ENCODE results near the gene FCSK.

FCSK gene

DNA sequence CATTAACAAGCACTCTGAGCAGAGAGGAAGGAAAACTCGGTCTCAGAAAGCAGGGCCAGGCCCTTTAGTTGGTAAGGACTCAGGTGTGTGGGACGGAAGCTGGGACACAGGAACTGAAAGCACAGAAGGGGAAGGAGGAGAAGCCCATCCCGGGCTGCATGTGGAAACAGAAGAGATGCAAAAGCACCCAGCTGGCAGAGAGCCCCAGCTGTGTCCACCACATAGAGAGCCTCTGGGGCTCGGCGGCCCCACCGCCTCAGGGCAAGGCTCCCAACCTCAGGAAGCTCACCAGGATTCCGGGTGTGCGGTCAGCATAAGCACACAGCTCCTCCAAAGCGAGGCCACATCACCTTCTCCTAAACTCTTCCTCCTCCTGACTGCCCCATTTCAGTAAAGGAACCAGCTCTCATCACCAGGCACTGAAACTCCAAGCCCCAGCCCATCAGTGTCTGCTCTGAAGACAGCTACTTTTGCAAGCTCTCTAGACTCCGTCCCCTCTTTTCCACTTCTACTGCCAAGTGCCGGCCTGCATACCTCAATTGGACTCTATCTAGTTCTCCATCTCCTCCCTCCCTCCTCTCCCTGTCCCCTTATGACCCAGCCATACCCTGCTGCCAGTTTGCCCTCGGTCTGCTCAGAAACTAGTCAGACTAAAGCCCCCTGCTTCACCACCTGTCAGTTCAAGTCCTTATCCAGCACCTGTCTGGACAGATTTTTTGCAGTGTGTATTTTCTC is 21.5 kb upstream of the FCSK start:
- no peak overlapping the region for H3K4me3 ChIP-seq (ENCODE audit: extremely low read depth, insufficient read depth, low read length, poor library complexity, severe bottlenecking)
- WGBS, 2 experiments (ENCODE audit: insufficient coverage in 2 of 2): 58 to 80% methylated on average over 10 to 11 of the region's 12 CpGs
- no peaks in the 10 kb centered on the region for H3K9me3 ChIP-seq (ENCODE audit: control insufficient read depth, low read length)
- peaks cover 71% of the 10 kb centered on the region for H3K4me1 ChIP-seq (ENCODE audit: control insufficient read depth, insufficient read depth, low read length, poor library complexity, severe bottlenecking)
- H3K27ac ChIP-seq (ENCODE audit: low read depth, low read length, severe bottlenecking): peak overlapping the region; percentile 79
- H3K36me3 ChIP-seq (ENCODE audit: control insufficient read depth, insufficient read depth, low read length): peaks cover 12% of the 10 kb centered on the region

DNA sequence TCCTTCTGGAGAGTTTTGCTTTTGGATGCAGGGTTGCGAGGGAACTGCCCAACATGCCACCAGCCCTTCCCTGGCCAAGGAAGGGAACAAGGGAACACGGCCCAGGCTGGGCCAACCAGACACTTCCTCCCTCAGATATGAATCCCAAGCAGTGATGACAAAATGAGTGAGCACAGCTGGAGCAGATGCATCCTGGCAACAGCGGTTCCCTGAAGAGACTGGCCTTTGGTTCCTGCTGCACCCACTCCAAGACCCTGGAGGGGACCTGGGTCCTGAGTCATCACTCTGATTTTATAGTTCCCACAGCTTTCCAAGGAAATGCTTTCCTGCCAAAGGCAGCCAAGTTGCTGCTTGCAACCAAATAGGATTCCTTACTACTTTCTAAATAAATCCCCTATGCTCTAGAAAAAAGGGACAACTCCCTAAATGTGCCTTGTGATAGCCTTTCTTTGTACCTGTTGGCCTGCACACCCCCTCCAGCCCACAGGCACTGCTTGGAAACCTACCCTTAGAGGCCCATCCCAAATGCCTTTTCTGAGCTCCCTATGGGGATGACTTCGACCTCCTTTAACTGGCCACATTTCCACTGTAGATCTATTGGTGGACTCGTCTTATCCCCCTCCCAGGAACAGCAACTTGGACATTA is 20.8 kb upstream of the FCSK start:
- WGBS, 2 experiments (ENCODE audit: insufficient coverage in 2 of 2): 68 to 83% methylated on average over 3 to 4 of the region's 5 CpGs
- no peaks in the 10 kb centered on the region for H3K9me3 ChIP-seq (ENCODE audit: control insufficient read depth, low read length)

GRCh38 chr16:70434484-70435260 is 19.7 kb upstream of the FCSK start:
- WGBS, 2 experiments (ENCODE audit: insufficient coverage in 2 of 2): 94 to 99% methylated on average over 5 to 6 of the region's 6 CpGs
- no peak overlapping the region for H3K4me3 ChIP-seq (ENCODE audit: extremely low read depth, insufficient read depth, low read length, poor library complexity, severe bottlenecking)
- H3K27ac ChIP-seq (ENCODE audit: low read depth, low read length, severe bottlenecking): peak overlapping the region; percentile 5
- no peaks in the 10 kb centered on the region for H3K9me3 ChIP-seq (ENCODE audit: control insufficient read depth, low read length)
- peaks cover 56% of the 10 kb centered on the region for H3K4me1 ChIP-seq (ENCODE audit: control insufficient read depth, insufficient read depth, low read length, poor library complexity, severe bottlenecking)
- peaks cover 12% of the 10 kb centered on the region for H3K36me3 ChIP-seq (ENCODE audit: control insufficient read depth, insufficient read depth, low read length)

More for the DNA sequence above, 20.8 kb upstream of the FCSK start:
- Histone ChIP-seq H3K27ac (ENCODE audit: low read depth, low read length, severe bottlenecking) (peak overlapping the region; percentile 79), H3K4me3 (ENCODE audit: extremely low read depth, insufficient read depth, low read length, poor library complexity, severe bottlenecking) (no peak overlapping the region), H3K36me3 (ENCODE audit: control insufficient read depth, insufficient read depth, low read length) (peaks cover 12% of the 10 kb centered on the region), H3K4me1 (ENCODE audit: control insufficient read depth, insufficient read depth, low read length, poor library complexity, severe bottlenecking) (peaks cover 67% of the 10 kb centered on the region)

GRCh38 chr16:70437017-70437581 is 17.3 kb upstream of the FCSK start:
- H3K27ac ChIP-seq (ENCODE audit: low read depth, low read length, severe bottlenecking): peak overlapping the region; percentile 88
- H3K4me3 ChIP-seq (ENCODE audit: extremely low read depth, insufficient read depth, low read length, poor library complexity, severe bottlenecking): peak overlapping the region; percentile 72
- peaks cover 41% of the 10 kb centered on the region for H3K4me1 ChIP-seq (ENCODE audit: control insufficient read depth, insufficient read depth, low read length, poor library complexity, severe bottlenecking)

DNA sequence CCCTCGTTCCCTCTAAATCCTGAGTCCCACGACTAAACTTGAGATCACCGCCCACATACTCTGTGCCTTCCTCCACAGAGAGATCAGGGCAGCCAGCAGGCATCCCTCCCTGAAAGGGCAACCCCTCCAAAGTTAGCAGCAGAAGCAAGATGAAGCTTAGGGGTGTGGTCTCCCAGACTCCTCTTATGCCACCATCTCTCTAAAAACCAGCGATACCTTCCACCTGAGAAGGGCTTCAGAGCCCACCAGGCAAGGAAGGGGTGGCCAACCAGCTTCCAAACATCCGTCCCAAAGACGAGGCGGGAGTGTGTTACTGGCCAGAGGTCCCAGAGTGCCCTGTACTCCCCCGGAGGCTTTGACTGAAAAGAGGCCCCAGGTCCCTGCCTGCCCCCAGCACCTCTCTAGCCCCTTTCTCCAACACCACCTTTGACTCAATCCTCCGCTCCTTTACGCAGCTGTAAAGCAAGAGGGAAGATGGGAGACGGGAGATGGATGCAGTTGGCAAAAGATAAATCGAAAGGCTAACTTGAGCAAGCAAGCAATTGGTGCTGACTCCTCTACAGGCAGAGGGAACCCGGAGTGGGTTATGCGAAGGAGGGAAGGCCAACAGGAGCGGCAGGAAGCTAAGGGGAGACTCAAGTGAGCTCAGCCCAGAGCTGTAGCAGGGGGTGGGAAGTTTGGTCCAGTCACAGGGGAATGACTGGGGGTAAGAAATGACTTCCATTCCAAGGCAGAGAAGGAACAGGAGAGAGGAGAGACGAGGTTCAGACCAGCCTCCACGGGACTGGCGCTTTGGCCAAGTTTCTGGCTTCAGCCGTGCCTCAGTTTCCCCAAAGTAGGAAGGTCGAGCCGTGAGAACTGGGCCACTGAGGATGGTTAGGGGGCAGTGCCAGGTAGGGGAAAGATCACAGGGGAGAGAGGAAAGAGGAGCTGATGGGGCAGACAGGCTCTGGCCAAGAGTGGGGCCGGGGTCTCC is 16.5 kb upstream of the FCSK start:
- H3K4me1 ChIP-seq (ENCODE audit: control insufficient read depth, insufficient read depth, low read length, poor library complexity, severe bottlenecking): peaks cover 35% of the 10 kb centered on the region
- peak overlapping the region; percentile 72 for H3K4me3 ChIP-seq (ENCODE audit: extremely low read depth, insufficient read depth, low read length, poor library complexity, severe bottlenecking)
- peaks cover 12% of the 10 kb centered on the region for H3K36me3 ChIP-seq (ENCODE audit: control insufficient read depth, insufficient read depth, low read length)
- H3K27ac ChIP-seq (ENCODE audit: low read depth, low read length, severe bottlenecking): peak overlapping the region; percentile 88
- WGBS, 2 experiments (ENCODE audit: insufficient coverage in 2 of 2): 5 to 7% methylated on average over 16 to 19 of the region's 22 CpGs
- H3K9me3 ChIP-seq (ENCODE audit: control insufficient read depth, low read length): no peaks in the 10 kb centered on the region

More at GRCh38 chr16:70437017-70437581, 17.3 kb upstream of the FCSK start:
- 4 to 32% methylated on average over 2 to 4 of the region's 5 CpGs for WGBS, 2 experiments (ENCODE audit: insufficient coverage in 2 of 2)
- Histone ChIP-seq H3K36me3 (ENCODE audit: control insufficient read depth, insufficient read depth, low read length) (peaks cover 12% of the 10 kb centered on the region), H3K9me3 (ENCODE audit: control insufficient read depth, low read length) (no peaks in the 10 kb centered on the region)

- H3K4me1 ChIP-seq (ENCODE audit: control insufficient read depth, insufficient read depth, low read length, poor library complexity, severe bottlenecking): peaks cover 28% of the 10 kb centered on the region
- H3K27ac ChIP-seq (ENCODE audit: low read depth, low read length, severe bottlenecking): peak overlapping the region; percentile 88
- H3K9me3 ChIP-seq (ENCODE audit: control insufficient read depth, low read length): no peaks in the 10 kb centered on the region
- peak overlapping the region; percentile 72 for H3K4me3 ChIP-seq (ENCODE audit: extremely low read depth, insufficient read depth, low read length, poor library complexity, severe bottlenecking)
- H3K36me3 ChIP-seq (ENCODE audit: control insufficient read depth, insufficient read depth, low read length): peaks cover 12% of the 10 kb centered on the region
- 0 to 1% methylated on average over 21 to 31 of the region's 39 CpGs for WGBS, 2 experiments (ENCODE audit: insufficient coverage in 2 of 2)
These were observed 15.8 kb upstream of the FCSK start for GRCh38 chr16:70438585-70438968.

DNA sequence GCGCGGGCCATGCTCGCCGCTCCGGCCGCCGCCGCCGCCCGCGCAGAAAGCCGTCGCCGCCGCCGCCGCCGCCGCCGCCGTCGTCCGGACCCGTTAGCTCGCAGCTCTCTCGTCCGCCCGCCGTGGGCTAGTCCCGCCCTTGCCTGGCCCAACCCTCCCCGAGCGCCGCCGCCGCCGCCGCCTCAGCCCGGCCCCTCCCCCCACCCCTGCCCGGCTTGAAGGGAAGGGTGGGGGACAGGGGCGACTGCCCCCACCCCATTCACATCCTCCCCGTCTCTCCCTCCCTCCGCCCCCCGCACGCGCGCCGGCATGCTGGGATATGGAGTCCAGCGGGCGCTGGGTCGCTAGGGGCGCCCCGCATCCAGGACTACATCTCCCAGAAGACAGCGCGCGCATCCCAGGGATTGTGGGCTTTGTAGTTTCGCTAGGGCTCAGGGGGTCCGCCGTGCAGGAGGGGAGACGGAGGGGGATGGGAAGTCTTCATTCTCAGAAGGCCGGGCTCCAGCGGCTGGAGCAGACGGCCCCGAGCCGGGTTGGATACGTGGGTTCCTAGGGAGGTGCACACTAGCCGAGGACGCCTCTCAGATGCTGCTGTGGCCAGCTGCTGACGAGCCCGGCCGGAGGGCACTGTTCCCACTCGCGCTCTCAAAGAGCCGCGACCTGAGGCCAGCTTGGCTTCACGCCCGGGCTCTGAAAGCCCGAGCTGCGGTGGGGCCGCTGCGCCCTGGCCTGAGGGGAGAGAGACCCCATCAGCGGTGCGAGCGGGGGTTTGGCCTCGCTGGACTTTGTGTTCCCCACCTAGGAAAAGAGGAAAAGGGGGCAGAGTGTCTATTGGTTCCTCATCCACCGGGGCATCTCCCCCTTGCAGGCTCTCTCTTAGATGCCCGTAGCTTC is 15.2 kb upstream of the FCSK start, which contains the start of gene ST3GAL2:
TSS of gene ST3GAL2 (minus strand) at position 132 of the 894 bp plus-strand sequence. CDS start 40,570 bp downstream, outside the sequence.
- peaks cover 11% of the 10 kb centered on the region for H3K36me3 ChIP-seq (ENCODE audit: control insufficient read depth, insufficient read depth, low read length)
- 1 to 10% methylated on average over 20 to 59 of the region's 86 CpGs for WGBS, 2 experiments (ENCODE audit: insufficient coverage in 2 of 2)
- H3K4me3 ChIP-seq (ENCODE audit: extremely low read depth, insufficient read depth, low read length, poor library complexity, severe bottlenecking): peak within 1 kb of the TSS; percentile 72
- H3K9me3 ChIP-seq (ENCODE audit: control insufficient read depth, low read length): no peaks in the 10 kb centered on the region
- H3K4me1 ChIP-seq (ENCODE audit: control insufficient read depth, insufficient read depth, low read length, poor library complexity, severe bottlenecking): peaks cover 21% of the 10 kb centered on the region
- peak within 1 kb of the TSS; percentile 88 for H3K27ac ChIP-seq (ENCODE audit: low read depth, low read length, severe bottlenecking)

GRCh38 chr16:70440009-70440692 is 14.2 kb upstream of the FCSK start:
- Histone ChIP-seq H3K4me1 (ENCODE audit: control insufficient read depth, insufficient read depth, low read length, poor library complexity, severe bottlenecking) (peaks cover 14% of the 10 kb centered on the region), H3K36me3 (ENCODE audit: control insufficient read depth, insufficient read depth, low read length) (peaks cover 2% of the 10 kb centered on the region), H3K4me3 (ENCODE audit: extremely low read depth, insufficient read depth, low read length, poor library complexity, severe bottlenecking) (no peak overlapping the region), H3K9me3 (ENCODE audit: control insufficient read depth, low read length) (no peaks in the 10 kb centered on the region), H3K27ac (ENCODE audit: low read depth, low read length, severe bottlenecking) (no peak overlapping the region)
- WGBS, 2 experiments (ENCODE audit: insufficient coverage in 2 of 2): 86 to 89% methylated on average over 11 of the region's 11 CpGs

Data from mesodermal cell (in vitro differentiated cells).